ENCODE measurements around the gene ATP8A2. TPM values are rescaled to one million over a fixed set of nuclear protein-coding genes. Genes with fewer than 3 reads are reported as not detected.

The ATP8A2 gene
- total and polyA plus RNA-seq, 3 donors from 2014 or later = 14.2 to 38.3 (median 16.5) TPM

DNA sequence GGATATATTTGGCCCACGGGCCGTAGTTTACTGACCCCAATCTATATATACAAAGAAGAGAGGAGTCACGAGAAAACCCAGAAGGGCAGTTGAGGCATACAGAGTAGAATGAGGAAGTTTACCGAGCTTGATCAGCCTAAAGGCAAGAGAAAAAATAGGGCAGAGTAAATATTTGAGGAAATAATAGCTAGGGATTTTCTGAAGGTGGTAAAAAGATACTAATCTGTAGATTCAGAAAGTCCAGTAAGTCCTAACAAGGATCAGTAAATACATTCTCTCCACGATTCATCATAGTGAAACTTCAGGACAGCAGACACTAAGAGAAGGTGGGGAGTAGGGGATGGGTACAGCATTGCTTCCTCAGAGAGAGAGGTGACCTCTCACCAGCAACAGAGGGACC lies 248.1 kb downstream of the ATP8A2 start:
- no peaks in the 10 kb centered on the region for H3K36me3 ChIP-seq (ENCODE audit: low read depth, missing control alignments)
- intact Hi-C loops (cut with DNase I; ENCODE audit: low total_unique reads) = no loop called here
- WGBS, 2 donors = 87 to 96% methylated on average over 5 of the region's 5 CpGs

DNA sequence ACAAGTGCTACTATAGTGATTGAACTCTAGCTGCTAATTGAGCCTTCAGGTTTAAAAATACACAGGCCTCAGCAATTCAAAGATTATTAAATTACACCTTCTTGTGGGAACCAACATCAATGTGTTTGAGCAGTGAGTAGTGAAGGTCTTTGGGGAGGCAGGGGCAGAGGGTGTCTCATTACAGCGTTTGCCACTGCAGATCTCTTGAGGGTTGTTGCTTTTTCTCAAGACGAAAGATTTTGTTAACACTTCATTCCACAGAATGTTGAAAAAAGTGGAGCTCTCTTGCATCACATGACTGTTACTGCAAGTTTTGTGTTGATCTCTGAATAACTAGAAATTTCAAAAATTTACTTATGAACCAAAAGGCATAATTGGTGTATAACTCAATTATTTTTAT lies 253.6 kb downstream of the ATP8A2 start:
- Histone ChIP-seq H3K27me3 (no peaks in the 10 kb centered on the region), H3K36me3 (ENCODE audit: low read depth, missing control alignments) (no peaks in the 10 kb centered on the region), H3K4me3 (no peak overlapping the region), H3K4me1 (no peaks in the 10 kb centered on the region), H3K9me3 (no peaks in the 10 kb centered on the region), H3K27ac (no peak overlapping the region)
- no peak for TF ChIP-seq POLR2A (IDR thresholded peaks at IDR 0.05)
- TF ChIP-seq, protein P1, sequence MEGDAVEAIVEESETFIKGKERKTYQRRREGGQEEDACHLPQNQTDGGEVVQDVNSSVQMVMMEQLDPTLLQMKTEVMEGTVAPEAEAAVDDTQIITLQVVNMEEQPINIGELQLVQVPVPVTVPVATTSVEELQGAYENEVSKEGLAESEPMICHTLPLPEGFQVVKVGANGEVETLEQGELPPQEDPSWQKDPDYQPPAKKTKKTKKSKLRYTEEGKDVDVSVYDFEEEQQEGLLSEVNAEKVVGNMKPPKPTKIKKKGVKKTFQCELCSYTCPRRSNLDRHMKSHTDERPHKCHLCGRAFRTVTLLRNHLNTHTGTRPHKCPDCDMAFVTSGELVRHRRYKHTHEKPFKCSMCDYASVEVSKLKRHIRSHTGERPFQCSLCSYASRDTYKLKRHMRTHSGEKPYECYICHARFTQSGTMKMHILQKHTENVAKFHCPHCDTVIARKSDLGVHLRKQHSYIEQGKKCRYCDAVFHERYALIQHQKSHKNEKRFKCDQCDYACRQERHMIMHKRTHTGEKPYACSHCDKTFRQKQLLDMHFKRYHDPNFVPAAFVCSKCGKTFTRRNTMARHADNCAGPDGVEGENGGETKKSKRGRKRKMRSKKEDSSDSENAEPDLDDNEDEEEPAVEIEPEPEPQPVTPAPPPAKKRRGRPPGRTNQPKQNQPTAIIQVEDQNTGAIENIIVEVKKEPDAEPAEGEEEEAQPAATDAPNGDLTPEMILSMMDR (IDR thresholded peaks at IDR 0.05) = no peak
- no peak for DNase-seq
- 62 to 70% methylated on average over 2 of the region's 2 CpGs for whole genome bisulfite sequencing, 2 donors
- intact Hi-C loops (cut with DNase I; ENCODE audit: low total_unique reads) = no loop called here

More for the DNA sequence above, 248.1 kb downstream of the ATP8A2 start:
- no peak overlapping the region for H3K27ac ChIP-seq
- no peak for DNase-seq
- TF ChIP-seq POLR2A (IDR thresholded peaks at IDR 0.05) = no peak
- TF ChIP-seq, protein P1 (IDR thresholded peaks at IDR 0.05) = no peak
- H3K27me3 ChIP-seq = no peaks in the 10 kb centered on the region
- H3K9me3 ChIP-seq = no peaks in the 10 kb centered on the region
- H3K4me1 ChIP-seq = no peaks in the 10 kb centered on the region
- no peak overlapping the region for H3K4me3 ChIP-seq

DNA sequence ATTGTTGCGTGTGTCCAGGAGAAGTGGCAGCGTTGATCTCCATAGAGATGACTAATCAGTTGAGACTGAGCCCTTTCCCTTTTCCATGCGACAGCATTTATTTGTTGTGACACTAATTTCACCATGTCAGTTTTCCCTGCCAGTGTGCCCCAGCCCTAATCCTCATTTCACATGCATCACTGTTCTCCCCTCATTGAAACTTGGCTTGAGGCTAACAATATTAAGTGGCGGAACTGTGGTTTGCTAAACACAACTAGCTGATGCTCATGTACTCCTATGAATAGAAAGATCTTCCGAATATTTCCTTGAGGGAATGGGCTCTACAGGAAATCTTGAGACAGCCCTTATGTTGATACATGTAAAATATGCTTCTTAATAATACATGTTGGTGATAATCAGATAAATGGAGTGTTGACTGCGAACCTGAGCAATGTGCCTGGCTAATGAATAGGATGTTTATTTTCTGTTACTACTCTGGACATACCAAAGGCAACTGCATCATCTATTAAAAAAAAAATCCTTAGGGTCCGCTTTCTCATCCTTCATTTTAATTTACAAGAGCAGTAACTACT lies 258.6 kb downstream of the ATP8A2 start:
- H3K36me3 ChIP-seq (ENCODE audit: low read depth, missing control alignments) = no peaks in the 10 kb centered on the region
- intact Hi-C loops (cut with DNase I; ENCODE audit: low total_unique reads) = no loop called here
- no peak overlapping the region for H3K27ac ChIP-seq
- TF ChIP-seq POLR2A (IDR thresholded peaks at IDR 0.05) = no peak
- TF ChIP-seq, protein P1 (IDR thresholded peaks at IDR 0.05) = no peak
- 92 to 94% methylated on average over 7 of the region's 7 CpGs for WGBS, 2 donors
- DNase-seq = no peak
- no peaks in the 10 kb centered on the region for H3K4me1 ChIP-seq
- no peaks in the 10 kb centered on the region for H3K27me3 ChIP-seq
- H3K4me3 ChIP-seq = no peak overlapping the region
- no peaks in the 10 kb centered on the region for H3K9me3 ChIP-seq

DNA sequence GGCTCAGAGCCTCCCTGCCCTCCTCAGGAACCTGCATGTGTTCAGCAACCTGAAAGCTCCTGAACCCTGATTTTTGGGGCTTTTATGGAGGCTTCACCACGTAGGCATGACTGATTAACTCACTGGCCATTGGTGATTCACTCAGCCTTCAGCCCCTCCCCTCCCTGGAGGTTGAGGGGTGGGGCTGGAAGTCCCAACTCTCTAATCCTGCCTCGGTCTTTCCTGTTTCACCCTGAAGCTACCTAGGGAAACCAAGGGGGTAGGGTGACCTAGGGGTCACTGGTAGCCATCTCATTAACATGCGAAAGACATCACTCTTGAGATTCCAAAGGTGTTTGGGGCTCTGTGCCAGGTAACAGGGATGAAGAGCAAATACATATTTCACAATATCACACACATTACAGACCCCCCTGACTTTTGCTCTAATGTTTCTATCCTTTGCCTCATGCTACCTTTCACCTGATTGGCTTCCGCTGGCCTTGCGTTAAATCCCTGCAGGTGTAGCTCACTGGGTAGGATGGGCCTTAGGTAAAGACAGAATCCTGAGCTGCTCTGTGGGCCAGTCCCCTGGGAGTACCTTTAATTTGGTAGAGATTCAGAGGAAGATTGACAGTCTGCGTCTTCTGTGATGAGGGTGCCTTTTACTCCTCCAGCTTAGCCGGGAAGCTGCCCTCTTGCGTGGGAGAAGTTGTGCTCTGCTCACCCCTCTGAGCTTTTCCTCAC lies 260.6 kb downstream of the ATP8A2 start:
- no peak for DNase-seq
- intact Hi-C loops (cut with DNase I; ENCODE audit: low total_unique reads) = no loop called here
- WGBS, 2 donors = 77 to 85% methylated on average over 7 to 8 of the region's 8 CpGs
- TF ChIP-seq, protein P1 (IDR thresholded peaks at IDR 0.05) = no peak
- TF ChIP-seq POLR2A (IDR thresholded peaks at IDR 0.05) = no peak
- Histone ChIP-seq H3K4me1 (no peaks in the 10 kb centered on the region), H3K4me3 (no peak overlapping the region), H3K27me3 (no peaks in the 10 kb centered on the region), H3K36me3 (ENCODE audit: low read depth, missing control alignments) (no peaks in the 10 kb centered on the region), H3K27ac (no peak overlapping the region), H3K9me3 (no peaks in the 10 kb centered on the region)

DNA sequence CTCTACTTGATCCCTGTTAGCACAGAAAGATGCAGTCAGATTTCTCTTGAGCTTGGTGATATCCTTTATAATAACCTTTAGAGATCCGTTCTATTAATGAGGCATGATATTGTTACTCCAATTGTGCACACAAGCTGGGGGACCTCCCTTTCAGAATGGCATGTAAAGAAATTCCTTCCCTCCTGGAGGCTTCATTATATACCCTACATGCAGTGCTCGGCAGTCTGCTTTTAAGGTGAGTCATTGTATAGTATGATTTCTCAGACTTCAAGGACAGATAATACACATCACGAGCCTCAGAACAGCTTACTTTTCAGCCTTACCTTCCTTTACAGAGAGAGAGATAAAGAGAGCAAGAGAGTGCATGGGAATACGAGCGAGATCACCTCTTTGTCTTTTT lies 261.3 kb downstream of the ATP8A2 start:
- no peak for DNase-seq
- 77% methylated on average over 5 of the region's 5 CpGs for WGBS, 2 donors
- Histone ChIP-seq H3K36me3 (ENCODE audit: low read depth, missing control alignments) (no peaks in the 10 kb centered on the region), H3K4me1 (no peaks in the 10 kb centered on the region), H3K27me3 (no peaks in the 10 kb centered on the region), H3K27ac (no peak overlapping the region), H3K9me3 (no peaks in the 10 kb centered on the region), H3K4me3 (no peak overlapping the region)
- intact Hi-C loops (cut with DNase I; ENCODE audit: low total_unique reads) = no loop called here
- no peak for TF ChIP-seq POLR2A (IDR thresholded peaks at IDR 0.05)
- TF ChIP-seq, protein P1 (IDR thresholded peaks at IDR 0.05) = no peak

Data from testis (tissue), 3 donors.